Measurements from ENCODE around the gene TMC1.
"Not testable (repeated sequence)": the region's sequence is repeated elsewhere in the genome, so short reads cannot be mapped to it uniquely, and the experiment has no call there.

TMC1 gene

DNA sequence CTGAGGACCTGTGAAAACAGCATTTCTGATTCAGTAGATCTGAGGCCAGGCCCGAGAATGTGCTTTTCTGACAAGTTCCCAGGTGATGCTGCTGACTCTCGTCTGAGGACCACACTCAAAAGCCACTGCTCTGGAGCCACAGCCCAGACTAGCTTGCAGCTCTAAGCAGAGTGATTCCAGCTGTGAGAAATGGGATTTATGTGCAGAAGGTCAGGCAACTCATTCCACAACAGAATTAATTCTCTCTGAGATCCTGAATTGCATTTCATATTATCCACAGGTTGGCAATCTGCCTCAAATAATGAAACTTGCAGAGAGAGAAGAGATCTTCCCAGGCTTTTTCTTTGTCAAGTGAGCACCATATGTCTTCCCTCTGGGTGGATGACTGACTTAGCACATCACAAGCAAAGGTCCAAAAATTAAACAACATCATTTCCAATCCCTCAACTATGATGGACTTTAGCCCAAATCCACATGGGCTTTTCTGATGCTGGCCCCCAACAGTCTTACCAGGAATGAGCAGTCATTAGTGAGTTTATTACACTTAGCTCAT, 291.2 kb downstream of the TMC1 start:
- DNase-seq (ENCODE audit: low read depth in 2 of 3, low spot score in 2 of 3), result no peak

DNA sequence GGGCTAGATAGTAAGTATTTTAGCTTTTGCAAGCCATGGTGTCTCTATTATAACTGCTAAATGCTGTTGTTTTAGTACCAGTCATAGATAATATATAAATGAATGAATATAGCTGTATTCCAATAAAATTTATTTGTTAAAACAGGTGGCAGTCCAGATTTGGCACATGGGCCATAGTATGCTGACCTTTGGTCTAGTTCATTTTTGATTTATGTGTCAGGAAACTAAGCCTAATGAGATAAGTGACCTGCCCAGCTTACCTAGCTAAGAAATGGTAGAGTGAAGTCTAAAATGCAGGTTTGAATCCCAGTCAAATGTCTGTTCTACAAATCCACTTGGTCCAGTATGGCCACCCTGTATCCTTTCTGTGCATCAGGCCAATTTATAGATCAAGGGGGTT, 292.1 kb downstream of the TMC1 start:
- no peak for DNase-seq (ENCODE audit: low read depth in 2 of 3, low spot score in 2 of 3)

DNA sequence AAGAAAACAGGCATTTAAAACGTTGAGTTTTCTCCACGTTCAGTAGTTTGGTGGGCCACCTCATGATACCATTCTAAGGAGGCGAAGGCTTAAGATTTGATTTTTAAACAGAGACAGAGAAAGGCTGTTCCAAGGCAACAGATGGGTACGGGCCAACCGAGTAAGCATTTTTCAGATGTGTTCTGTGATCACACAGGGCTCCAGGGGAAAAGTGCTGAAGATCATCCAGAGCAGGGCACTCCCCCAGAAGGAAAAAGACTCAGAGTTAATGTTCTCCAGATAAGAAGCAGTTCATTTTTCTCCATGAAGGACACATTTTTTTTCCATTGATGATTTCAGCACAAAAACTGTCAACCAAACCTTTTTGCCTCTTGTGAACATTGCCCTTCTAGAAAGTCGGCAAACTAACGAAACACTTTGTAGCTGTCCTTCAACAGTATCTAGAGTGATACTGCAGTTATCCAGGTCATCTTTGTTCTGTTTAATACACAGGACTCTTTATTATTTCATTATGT, 292.7 kb downstream of the TMC1 start:
- DNase-seq (ENCODE audit: low read depth in 2 of 3, low spot score in 2 of 3), result no peak

DNA sequence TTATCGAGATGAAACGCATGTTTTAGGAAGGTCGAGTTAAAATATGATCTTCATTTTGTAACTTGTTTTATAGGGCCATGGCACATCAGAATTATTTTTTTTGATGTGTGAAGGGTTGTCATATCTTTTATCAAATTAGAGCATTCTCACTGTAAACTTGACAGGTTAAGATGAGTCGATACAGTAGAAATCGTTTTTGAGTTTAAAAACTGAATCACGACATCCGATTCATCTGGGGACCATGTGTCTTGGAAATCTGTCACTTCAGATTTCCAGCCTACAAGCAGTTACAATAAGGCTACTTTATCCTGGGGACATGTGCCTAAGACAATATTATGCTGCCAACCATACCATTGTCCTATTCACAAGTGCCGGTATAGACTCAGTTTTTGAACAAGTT, 295.3 kb downstream of the TMC1 start:
- DNase-seq (ENCODE audit: low read depth in 2 of 3, low spot score in 2 of 3), result no peak

DNA sequence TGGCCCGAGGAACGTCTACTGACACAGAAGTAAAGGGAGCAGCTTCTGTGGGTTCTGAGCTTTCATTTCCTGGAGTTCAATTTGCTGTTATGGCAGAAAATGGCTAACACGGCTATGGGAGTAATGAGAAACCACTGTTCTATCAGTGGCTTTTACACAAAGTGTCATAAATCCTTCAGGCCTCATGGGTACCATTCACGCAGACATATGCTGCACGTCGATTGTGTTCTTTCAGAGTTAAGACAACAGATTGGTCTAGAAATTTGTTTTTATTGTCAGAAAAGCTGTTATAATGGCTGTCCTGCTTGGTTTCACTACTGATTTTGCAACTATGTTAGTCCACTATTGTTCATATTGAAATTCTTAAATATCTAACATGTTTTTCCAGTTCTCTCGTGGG, 296.0 kb downstream of the TMC1 start:
- no peak for DNase-seq (ENCODE audit: low read depth in 2 of 3, low spot score in 2 of 3)

DNA sequence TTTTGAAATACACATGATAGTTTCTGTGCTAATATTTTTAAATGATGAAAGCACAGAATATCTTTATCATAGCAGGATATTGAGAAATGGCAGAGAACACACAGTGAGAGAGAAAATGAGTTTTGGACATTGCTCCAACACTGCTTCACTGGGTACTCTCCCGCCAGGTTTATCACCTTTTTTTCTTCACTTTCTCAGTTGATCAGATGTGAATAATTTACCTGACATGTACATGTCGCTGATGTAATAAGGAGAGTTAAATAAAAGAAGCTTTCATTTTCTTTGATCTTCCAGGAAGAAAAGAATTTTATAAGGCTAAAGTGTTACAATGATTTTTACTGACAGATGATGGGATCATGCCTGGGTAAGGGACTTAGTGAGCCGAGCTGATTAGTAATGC, 297.0 kb downstream of the TMC1 start:
- DNase-seq (ENCODE audit: low read depth in 2 of 3, low spot score in 2 of 3), result no peak

DNA sequence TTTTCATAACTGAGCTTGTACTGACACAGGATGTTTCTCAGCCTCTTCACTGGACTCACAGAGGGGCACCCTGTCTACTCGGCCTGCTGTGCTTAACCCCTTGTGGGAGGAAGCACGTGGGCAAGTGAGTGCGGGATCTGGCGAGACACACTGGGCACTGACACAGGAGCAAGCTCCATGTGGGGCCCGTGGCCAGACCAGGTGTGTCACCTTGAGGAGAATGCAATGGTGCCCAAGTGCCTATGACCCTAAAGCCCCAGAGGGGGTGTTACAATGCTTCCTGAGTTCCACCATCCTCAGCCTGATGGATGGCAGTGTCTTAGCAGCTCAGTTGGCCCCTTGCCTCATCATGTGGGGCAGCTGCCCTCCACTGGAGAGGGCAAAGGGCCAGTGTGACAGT, 302.6 kb downstream of the TMC1 start:
- no peak for DNase-seq (ENCODE audit: low read depth in 2 of 3, low spot score in 2 of 3)

DNA sequence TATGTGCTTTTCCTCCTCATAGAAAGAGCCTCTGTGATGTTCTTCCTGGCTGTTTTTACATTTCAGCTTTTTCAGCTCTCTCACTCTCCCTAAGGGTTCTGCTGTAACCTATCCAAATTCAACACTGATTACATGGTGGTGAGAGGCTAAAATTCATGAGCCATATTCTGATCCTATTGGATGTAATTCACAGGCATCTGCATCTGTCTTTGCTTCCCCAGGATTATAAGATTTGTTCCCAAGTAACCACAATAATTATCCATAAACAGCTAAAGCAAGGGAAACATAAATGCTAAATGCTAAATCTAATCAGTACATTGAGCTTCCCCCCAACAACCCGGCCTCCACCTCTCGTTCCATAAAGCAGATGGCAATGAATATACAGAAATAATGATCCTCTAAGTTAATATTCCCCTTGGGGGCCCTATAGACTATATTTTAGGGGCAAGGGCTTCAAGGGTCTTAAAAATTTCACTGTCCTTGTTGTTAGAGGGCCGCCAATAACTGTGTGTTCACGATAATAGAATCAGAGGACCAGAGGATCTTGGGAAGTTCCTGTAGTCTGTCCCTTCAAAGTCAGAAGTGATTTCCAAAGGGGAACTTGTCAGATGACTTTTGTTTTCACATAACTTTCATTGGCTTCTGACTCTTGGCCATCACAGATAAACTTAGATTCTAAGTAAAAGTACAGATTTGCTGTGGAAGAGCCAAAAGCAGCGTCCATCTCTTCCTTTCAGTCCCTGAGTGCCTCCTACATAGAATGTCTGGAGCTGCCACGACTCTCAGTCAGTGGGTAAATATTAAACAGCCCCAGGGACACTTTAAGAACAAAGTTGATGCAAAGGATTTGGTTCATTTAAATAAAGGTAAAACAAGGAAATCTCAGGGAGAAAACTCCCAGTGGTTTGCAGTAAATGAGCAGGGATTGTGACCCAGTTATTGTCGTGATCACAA, 305.9 kb downstream of the TMC1 start:
- DNase-seq (ENCODE audit: low read depth in 2 of 3, low spot score in 2 of 3), result no peak

DNA sequence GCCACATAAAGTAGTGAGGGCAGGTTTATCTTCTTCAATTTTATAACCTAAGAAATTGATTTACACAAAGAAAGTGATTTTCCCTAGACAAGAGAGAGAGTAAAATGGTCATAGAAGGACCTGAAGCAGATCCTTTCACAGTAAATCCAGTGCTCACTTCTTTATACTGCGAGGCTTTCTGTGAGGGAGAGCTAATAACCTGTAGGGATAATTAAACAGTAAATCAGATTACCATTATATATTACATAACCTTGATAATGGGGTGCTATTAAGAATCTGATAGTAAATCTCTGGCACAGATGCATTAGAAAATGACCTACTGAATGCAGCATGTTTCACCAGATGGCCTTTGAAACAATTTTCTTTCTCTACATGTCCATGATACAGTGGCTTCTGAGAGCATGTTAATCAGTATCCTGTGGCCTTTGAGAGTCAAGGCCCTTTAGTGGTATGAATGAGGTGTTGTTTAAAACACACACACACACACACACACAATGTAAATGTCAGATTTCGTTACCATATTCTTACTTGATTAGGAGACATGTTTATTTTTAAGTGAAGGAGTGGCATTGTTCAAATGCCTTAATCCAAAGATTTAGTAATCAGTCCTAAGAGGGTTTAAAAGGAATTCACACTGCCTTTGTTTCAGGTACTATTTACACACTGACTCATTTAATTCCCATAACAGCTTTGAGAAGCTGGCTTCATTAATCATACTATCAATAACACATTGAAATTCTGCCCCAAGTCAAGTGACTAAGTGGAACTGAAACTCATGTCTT, 306.7 kb downstream of the TMC1 start:
- no peak for DNase-seq (ENCODE audit: low read depth in 2 of 3, low spot score in 2 of 3)

DNA sequence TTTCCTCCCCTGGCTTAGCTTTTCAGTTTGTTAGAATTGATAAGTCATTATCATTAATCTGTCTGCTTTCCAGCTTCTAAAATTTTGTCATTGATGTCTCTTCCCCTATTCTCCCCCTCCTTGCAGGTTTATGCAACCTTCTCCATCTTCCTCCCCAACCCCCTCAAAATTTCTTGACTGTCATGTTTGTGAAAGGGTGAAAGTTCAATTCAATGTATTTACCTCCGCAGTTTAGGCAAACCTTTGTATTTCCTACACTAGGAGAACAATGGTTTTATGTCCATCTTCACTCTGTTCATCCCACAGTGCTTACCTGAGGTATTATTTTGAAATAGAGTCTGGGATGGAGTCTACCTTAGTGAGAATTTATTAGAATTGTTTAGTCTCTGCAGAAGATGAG, 313.6 kb downstream of the TMC1 start:
- no peak for DNase-seq (ENCODE audit: low read depth in 2 of 3, low spot score in 2 of 3)

DNA sequence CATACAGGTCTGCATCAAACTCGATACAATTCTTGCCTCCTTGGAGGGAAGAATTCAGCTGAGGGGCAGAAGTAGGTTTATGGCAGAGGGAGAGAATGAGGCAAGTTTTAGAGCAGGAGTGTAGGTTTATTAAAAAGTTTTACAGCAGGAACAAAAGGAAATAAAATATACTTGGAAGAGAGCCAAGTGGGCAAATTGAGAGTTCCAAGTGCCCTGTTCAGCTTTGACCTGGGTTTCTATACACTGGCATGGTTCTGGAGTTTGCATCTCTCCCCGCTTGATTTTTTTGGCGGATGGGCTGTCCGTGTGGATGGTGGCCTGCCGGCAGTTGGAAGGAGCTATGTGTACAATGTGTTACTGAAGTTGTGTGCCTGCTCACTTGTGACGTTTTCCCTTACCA, 315.4 kb downstream of the TMC1 start:
- DNase-seq (ENCODE audit: low read depth in 2 of 3, low spot score in 2 of 3), result no peak

DNA sequence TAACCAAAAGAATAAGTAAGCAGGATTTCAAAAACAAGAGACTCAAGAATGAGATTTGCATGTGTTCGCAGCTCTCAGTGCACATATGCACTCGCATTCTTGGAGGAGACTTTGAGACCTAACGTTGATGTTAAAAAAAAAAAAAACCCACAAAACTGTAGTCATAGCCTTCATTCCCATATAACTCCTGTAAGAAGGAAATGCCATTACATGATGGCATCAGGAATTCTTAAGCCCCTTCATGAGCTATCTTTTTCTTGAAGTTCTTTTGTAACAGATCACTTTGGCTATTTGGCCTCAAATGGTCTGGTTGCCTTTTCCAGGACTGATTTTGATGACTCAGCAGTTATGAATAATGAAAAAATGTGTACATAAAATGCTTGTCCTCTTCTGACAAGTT, 317.7 kb downstream of the TMC1 start:
- DNase-seq (ENCODE audit: low read depth in 2 of 3, low spot score in 2 of 3), result no peak

DNA sequence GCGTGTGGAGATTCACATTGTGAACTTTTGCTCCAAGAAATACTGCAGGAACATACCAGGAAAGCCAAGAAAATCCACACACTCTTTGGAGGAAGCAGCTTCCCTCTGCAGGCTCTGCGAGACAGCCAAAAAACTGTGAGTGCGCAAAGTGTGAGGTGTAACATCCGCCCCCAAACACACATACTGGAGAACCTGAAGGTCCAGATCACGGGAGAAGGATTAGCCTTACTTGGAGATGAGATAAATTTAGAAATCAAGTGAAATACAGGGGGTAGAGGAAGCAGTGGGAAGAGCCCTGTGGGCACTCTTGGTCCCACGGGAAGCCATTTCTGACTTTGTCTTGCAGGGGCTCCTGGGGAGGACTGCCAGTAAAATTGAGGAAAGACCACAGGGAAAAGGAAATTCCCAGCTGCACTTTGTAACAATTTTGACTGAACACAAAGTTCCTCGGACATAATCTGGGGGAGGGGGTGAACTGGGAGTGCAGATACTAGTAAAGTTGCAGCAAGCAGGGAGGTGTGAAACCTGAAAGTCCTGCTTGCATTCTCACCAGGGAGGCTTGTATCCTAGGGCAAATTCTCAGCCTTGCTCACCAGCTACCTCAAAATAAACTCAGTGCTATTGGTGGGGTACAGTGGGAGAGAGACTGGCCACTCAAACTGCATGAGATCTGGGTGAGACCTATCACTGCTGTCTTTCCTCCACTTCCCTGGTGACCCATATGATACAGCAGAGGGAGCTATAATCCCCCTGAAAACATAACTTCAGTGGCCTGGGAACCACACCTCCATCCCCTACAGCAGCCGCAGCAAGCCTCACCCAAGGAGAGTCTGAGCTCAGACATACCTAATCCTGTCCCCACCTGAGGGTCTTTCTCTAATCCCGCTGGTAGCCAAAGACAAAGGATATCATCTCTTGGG, 322.4 kb downstream of the TMC1 start:
- DNase-seq (ENCODE audit: low read depth in 2 of 3, low spot score in 2 of 3), result no peak

DNA sequence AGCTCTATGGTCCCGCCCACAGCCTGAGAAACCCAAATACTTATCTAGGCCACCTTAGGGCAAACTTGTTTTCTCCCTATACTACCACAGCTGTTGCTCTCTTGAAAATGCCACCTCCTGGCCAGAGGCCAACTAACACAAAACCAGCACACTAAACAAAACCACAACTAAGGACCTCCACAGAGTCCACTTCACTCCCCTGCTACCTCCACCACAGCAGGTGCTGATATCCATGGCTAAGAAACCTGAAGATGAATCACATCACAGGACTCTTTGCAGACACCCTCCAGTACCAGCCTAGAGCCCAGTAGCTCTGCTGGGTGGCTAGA, 323.0 kb downstream of the TMC1 start:
- no peak for DNase-seq (ENCODE audit: low read depth in 2 of 3, low spot score in 2 of 3)

DNA sequence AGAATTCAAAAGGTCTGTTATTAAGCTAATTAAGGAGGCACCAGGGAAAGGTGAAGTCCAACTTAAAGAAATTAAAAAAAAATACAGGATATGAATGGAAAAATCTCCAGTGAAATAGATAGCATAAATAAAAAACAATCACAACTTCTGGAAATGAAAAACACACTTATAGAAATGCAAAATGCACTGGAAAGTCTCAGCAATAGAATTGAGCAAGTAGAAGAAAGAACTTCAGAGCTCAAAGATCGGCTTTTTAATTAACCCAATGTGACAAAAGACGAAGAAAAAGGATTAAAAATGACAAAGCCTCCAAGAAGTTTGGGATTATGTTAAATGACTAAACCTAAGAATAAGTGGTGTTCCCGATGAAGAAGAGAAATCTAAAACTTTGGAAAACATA, 323.6 kb downstream of the TMC1 start:
- DNase-seq (ENCODE audit: low read depth in 2 of 3, low spot score in 2 of 3), result not testable (repeated sequence)

DNA sequence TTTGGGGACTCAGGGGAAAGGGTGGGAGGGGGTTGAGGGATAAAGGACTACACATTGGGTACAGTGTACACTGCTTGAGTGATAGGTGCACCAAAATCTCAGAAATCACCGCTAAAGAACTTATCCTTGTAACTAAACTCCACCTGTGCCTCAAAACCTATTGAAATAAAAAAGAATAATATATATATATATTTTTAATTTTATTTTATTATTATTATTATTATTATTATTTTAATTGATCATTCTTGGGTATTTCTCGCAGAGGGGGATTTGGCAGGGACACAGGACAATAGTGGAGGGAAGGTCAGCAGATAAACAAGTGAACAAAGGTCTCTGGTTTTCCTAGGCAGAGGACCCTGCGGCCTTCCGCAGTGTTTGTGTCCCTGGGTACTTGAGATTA, 328.8 kb downstream of the TMC1 start:
- DNase-seq (ENCODE audit: low read depth in 2 of 3, low spot score in 2 of 3), result not testable (repeated sequence)

DNA sequence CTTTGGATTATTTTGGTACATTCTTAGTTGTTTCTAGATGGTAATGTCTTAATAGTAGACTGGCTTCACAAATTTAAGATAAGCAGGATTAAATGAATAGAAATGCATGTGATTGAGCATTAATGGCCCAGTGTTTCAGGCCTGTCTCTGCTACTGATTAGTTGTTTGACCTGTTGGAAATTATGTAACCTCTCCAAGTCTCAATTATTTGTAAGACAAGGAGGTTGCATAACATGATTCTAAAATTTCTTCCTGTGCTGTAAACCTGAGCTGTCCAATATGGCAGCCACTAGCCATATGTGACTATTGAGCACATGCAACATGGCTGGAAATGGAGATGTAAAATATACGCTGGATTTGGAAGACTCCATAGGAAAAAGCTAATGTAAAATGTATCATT, 333.9 kb downstream of the TMC1 start:
- no peak for DNase-seq (ENCODE audit: low read depth in 2 of 3, low spot score in 2 of 3)

DNA sequence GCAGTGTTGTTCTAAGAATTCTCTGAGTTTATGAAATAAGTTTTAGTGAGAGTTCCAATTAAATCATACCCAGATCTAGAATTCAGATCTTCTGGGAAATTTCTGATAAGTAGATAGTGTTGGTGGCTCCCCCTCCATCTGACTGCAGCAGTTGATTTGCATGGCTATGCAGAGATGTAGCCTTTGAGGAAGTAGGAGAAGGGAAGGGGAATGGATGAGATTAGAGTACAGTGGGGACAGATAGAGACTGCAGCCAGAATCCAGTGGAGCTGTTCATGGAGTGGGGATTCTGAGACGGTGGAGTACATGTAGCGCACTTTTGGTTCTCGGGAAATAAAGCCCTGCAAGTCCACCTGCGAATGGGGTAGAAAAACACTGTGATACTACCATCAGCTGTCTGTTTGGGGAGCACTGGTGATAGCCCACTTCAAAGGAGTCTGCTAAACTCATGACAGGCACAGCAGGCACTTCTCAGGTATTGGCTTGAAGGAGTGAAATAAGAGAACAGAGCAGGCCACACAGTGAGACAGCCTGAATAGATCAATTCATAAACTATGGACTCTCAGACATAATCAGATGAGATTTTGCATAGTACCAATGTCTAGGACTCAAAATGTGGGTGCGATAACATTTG, 334.6 kb downstream of the TMC1 start:
- DNase-seq (ENCODE audit: low read depth in 2 of 3, low spot score in 2 of 3), result no peak

DNA sequence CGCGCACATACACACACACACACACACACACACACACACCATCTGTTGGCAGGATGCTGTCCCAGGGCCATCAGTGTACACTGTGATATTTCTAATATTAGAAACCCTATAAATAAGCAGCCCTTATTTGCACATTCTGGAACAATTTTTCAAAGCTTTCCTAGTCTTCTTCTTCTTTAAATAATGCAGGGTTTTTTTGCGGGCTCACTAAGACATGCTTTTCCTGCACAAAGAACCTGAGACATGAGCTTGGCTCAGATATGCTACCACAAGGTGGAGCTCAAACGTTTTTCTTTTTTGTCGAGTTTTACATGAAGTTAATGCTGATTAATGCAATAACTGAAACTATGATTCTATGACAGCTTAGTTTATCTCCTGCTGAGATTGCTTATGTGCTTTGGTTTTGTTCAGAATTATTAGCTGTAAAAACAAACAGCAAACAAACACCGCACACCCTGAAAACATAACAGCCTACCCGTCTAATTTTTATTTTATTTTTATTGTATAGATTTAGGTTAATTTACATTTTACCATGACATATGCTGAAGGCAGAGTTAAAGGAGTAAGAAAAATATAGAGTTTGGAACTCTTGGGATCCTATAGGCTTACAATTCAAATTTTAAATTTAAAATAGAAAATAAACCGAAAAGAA, 335.7 kb downstream of the TMC1 start:
- DNase-seq (ENCODE audit: low read depth in 2 of 3, low spot score in 2 of 3), result no peak

DNA sequence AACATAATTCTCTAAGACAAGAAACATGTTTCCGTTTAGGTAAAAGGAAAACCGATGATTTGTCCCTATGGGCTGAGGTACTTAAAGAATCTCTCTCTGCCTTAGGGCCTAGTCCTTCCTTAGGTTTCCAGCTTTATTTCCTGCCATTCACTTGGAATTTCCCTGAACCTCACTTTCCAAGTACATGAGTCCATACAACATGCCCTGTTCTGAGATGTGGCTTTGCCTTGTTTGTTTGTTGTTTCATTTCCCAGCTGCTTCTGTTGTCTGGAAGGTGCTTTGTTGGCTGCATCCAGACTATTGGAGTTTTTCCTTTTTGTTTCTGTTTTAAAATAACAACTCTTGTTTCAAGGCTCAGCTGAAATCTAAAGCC, 336.2 kb downstream of the TMC1 start:
- no peak for DNase-seq (ENCODE audit: low read depth in 2 of 3, low spot score in 2 of 3)
